ENCODE measurements around the gene LAMP1. TPM values are rescaled to one million over a fixed set of nuclear protein-coding genes. Genes with fewer than 3 reads are reported as not detected.
"Not testable (repeated sequence)": the region's sequence is repeated elsewhere in the genome, so short reads cannot be mapped to it uniquely, and the experiment has no call there.

LAMP1 gene
- total RNA-seq, 3 donors from 2014 or later, result 182 to 207 (median 205) TPM

DNA sequence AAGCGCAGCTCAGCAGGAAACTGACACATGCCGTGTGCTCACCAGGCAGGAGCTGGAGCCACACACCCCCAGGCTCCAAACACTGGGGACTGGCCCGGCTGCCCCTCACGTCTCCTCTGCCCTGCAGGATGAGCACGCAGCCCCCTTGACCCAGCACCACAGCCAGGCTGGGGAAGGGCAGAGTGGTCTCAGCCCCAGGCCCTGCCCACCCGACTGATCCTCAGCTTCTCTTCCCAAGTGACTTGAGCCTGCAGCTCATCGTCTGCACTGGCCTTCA, 46.6 kb downstream of the LAMP1 start:
- Histone ChIP-seq H3K9me3 (no peaks in the 10 kb centered on the region), H3K4me3 (no peak overlapping the region), H3K4me1 (ENCODE audit: low read depth) (no peaks in the 10 kb centered on the region), H3K36me3 (ENCODE audit: low read depth) (peaks cover 4% of the 10 kb centered on the region)
- TF ChIP-seq, protein P1, sequence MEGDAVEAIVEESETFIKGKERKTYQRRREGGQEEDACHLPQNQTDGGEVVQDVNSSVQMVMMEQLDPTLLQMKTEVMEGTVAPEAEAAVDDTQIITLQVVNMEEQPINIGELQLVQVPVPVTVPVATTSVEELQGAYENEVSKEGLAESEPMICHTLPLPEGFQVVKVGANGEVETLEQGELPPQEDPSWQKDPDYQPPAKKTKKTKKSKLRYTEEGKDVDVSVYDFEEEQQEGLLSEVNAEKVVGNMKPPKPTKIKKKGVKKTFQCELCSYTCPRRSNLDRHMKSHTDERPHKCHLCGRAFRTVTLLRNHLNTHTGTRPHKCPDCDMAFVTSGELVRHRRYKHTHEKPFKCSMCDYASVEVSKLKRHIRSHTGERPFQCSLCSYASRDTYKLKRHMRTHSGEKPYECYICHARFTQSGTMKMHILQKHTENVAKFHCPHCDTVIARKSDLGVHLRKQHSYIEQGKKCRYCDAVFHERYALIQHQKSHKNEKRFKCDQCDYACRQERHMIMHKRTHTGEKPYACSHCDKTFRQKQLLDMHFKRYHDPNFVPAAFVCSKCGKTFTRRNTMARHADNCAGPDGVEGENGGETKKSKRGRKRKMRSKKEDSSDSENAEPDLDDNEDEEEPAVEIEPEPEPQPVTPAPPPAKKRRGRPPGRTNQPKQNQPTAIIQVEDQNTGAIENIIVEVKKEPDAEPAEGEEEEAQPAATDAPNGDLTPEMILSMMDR (IDR thresholded peaks at IDR 0.05), result no peak
- intact Hi-C loops (cut with DNase I, micrococcal nuclease), result no loop called here
- DNase-seq (no peak), ATAC-seq (no peak)

DNA sequence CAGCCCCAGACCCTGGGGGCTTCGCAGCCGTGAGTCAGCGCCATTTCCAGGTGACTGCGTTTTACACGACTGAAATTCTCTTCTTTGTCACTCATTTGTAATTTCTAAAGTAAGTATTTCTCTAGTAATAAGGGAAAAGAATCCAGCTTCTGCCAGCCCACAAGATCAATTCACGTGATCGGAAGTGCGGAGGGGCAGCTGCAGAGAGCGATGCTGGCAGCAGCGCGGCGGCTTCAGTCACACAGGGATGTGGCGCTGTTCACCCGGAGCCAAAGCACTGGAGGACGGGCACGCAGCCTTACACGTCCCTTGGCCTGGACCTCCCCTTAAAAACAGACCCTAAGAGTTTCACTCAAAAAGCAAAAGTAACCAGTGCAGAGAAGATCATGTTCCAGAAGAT, 48.4 kb downstream of the LAMP1 start:
- Histone ChIP-seq H3K9me3 (no peaks in the 10 kb centered on the region), H3K4me3 (no peak overlapping the region), H3K36me3 (ENCODE audit: low read depth) (peaks cover 4% of the 10 kb centered on the region), H3K4me1 (ENCODE audit: low read depth) (no peaks in the 10 kb centered on the region)
- DNase-seq, result no peak
- intact Hi-C loops (cut with DNase I, micrococcal nuclease), result no loop called here
- no peak for ATAC-seq
- TF ChIP-seq, protein P1 (IDR thresholded peaks at IDR 0.05), result no peak

DNA sequence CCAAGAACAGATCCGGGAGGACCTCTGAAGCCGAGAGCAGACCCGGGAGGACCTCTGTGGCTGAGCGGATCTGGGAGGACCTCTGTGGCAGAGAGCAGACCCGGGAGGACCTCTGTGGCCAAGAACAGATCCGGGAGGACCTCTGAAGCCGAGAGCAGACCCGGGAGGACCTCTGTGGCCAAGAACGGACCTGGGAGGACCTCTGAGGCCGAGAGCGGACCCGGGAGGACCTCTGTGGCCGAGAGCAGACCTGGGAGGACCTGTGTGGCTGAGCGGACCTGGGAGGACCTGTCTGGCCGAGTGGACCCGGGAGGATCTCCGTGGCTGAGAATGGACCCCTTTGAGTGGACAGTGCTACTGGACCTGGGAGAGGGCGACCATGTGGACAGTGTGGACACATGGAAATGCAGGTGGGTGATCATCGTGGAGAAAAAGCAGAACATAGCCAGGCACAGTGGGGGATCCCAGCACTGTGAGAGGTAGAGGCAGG, 50.7 kb downstream of the LAMP1 start:
- ATAC-seq; H3K9me3 ChIP-seq; intact Hi-C loops (cut with DNase I, micrococcal nuclease); DNase-seq; H3K36me3 ChIP-seq (ENCODE audit: low read depth); H3K4me3 ChIP-seq; H3K4me1 ChIP-seq (ENCODE audit: low read depth): not testable (repeated sequence)

DNA sequence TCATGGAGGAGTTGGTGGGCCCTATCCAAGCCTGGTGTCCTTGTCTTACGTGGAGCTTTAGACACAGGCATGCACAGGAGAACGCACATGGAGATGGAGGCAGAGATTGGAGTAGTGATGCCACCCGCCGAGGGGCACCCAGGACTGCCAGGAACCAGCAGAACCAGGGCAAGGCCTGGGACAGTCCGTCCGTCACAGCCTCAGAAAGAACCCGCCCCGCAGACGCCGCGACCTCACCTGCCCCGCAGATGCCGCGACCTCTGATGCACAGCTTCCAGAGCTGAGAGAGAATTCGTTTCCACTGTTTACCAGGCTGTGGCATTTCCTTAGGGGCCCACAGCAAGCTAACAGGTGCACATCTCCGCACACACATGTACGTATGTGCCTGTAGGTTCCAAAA, 51.6 kb downstream of the LAMP1 start:
- no peaks in the 10 kb centered on the region for H3K9me3 ChIP-seq
- DNase-seq (no peak), ATAC-seq (no peak)
- peaks cover 4% of the 10 kb centered on the region for H3K36me3 ChIP-seq (ENCODE audit: low read depth)
- intact Hi-C loops (cut with DNase I, micrococcal nuclease), result no loop called here
- no peak overlapping the region for H3K4me3 ChIP-seq
- no peaks in the 10 kb centered on the region for H3K4me1 ChIP-seq (ENCODE audit: low read depth)
- TF ChIP-seq, protein P1 (IDR thresholded peaks at IDR 0.05), result no peak

DNA sequence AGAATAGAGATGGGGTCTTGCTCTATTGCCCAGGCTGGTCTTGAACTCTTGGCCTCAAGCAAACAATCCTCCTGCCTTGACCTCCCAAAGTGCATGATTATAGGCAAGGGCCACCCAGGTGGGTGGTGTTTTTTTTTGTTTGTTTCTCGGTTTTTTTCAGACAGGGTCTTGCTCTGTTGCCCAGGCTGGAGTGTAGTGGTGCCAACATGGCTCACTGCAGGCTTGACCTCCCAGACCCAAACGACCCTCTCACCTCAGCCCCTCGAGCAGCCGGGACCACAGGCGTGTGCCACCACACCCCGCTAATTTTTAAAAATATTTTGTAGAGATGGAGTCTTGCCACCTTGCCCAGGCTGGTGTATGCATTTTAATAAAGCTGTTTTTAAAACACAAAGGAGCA, 52.0 kb downstream of the LAMP1 start:
- no peak overlapping the region for H3K4me3 ChIP-seq
- intact Hi-C loops (cut with DNase I, micrococcal nuclease), result no loop called here
- ATAC-seq (no peak), DNase-seq (no peak)
- no peaks in the 10 kb centered on the region for H3K9me3 ChIP-seq
- H3K4me1 ChIP-seq (ENCODE audit: low read depth), result no peaks in the 10 kb centered on the region
- peaks cover 4% of the 10 kb centered on the region for H3K36me3 ChIP-seq (ENCODE audit: low read depth)
- TF ChIP-seq, protein P1 (IDR thresholded peaks at IDR 0.05), result no peak

GRCh38 chr13:113349491-113349890, 52.5 kb downstream of the LAMP1 start:
- intact Hi-C loops (cut with DNase I, micrococcal nuclease), result no loop called here
- no peak for DNase-seq
- Histone ChIP-seq H3K4me3 (no peak overlapping the region), H3K4me1 (ENCODE audit: low read depth) (no peaks in the 10 kb centered on the region), H3K36me3 (ENCODE audit: low read depth) (peaks cover 4% of the 10 kb centered on the region), H3K9me3 (no peaks in the 10 kb centered on the region)
- TF ChIP-seq, protein P1 (IDR thresholded peaks at IDR 0.05), result no peak
- ATAC-seq, result no peak

Measured in mucosa of descending colon (tissue), 3 donors.